Right atrium auricular region (tissue), 2 donors: ENCODE measurements around the gene CDK10. TPM values are rescaled to one million over a fixed set of nuclear protein-coding genes. Genes with fewer than 3 reads are reported as not detected.

Source experiments
- DNase-seq: peaks from one replicate; pipeline ENCODE4 v3.0.0-alpha.2; 2019; ENCODE audit warnings: low spot score
- H3K27ac ChIP-seq, 2 donors: fragments of 200-600 bp; sonication (generic); 1 replicate in 1 of 2; 2 replicates in 1 of 2; pipeline ENCODE4 v1.5.1; 2016 to 2019
- H3K27me3 ChIP-seq, 2 donors: fragments of 200-600 bp; sonication (generic); one replicate each; pipeline versions ENCODE4 v1.5.1 to v1.6.0; 2017 to 2019
- H3K36me3 ChIP-seq: fragments of 200-600 bp; sonication (generic); one replicate; pipeline ENCODE4 v1.5.1; 2016
- H3K4me1 ChIP-seq, 2 donors: fragments of 200-600 bp; sonication (generic); one replicate each; pipeline versions ENCODE4 v1.5.1 to v1.6.0; 2017 to 2019
- H3K4me3 ChIP-seq, 2 donors: fragments of 200-600 bp; sonication (generic); 1 replicate in 1 of 2; 2 replicates in 1 of 2; pipeline ENCODE4 v1.5.1; 2017 to 2019; ENCODE audit warnings: mild to moderate bottlenecking in 1 of 2, moderate library complexity in 1 of 2
- H3K9me3 ChIP-seq, 2 donors: fragments of 200-600 bp; sonication (generic); one replicate each; pipeline ENCODE4 v1.5.1; 2019
- total RNA-seq, 2 donors: library from RNA; depleted of rRNA; stranded (reverse); fragments of >200 nt; gene quantifications; one replicate each; pipeline ENCODE4 v1.1.0, GENCODE V29; 2016
- TF ChIP-seq, protein P1 (sequence below), 2 donors: fragments of 200-600 bp; sonication (generic); IDR thresholded peaks; one replicate each; pipeline ENCODE4 v1.5.1; 2019; ENCODE audit warnings: antibody characterized with exemption in 2 of 2

Gene CDK10
- total RNA-seq, 2 donors from 2014 or later = 13.8 to 20.2 TPM

DNA sequence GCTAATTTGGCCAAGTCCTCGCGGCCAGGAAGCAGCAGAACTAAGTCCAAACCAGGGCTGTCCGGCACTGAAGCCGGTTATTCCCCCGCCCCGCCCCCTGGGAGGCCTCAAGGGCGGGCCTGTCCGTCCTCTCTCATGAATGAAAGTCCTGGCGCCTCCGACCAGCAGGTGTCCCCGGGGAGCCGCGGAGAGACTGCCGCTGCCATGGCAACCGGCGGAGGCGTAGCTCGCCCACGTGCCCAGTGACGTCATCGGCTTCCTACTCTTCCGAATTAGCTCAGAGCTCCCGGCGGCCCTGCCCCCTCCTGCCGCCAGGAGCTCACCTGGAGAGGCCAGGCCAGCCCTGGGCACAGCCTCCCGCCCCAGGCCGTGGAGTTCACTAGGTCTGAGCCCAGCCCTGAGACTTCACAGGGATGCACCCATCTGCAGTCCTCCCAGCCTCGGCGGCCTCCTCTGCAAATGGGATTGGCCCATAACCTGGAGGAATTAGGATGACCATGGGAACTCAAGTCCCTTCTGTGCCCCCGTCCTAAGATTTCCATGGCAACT lies 13.7 kb downstream of the CDK10 start:
- Histone ChIP-seq H3K4me1 (peaks cover 0 to 26% of the 10 kb centered on the region in 2 donors), H3K27me3 (no peaks in the 10 kb centered on the region), H3K36me3 (no peaks in the 10 kb centered on the region), H3K4me3 (peak overlapping the region; percentile 72 to 74), H3K27ac (peak overlapping the region; percentile 86), H3K9me3 (no peaks in the 10 kb centered on the region)
- TF ChIP-seq, protein P1, sequence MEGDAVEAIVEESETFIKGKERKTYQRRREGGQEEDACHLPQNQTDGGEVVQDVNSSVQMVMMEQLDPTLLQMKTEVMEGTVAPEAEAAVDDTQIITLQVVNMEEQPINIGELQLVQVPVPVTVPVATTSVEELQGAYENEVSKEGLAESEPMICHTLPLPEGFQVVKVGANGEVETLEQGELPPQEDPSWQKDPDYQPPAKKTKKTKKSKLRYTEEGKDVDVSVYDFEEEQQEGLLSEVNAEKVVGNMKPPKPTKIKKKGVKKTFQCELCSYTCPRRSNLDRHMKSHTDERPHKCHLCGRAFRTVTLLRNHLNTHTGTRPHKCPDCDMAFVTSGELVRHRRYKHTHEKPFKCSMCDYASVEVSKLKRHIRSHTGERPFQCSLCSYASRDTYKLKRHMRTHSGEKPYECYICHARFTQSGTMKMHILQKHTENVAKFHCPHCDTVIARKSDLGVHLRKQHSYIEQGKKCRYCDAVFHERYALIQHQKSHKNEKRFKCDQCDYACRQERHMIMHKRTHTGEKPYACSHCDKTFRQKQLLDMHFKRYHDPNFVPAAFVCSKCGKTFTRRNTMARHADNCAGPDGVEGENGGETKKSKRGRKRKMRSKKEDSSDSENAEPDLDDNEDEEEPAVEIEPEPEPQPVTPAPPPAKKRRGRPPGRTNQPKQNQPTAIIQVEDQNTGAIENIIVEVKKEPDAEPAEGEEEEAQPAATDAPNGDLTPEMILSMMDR (IDR thresholded peaks at IDR 0.05) = peak; percentile 47 to 68
- peak; percentile 99 for DNase-seq

GRCh38 chr16:89700649-89701424 lies 14.3 kb downstream of the CDK10 start:
- no peaks in the 10 kb centered on the region for H3K27me3 ChIP-seq
- H3K4me3 ChIP-seq = peak overlapping the region; percentile 72 to 74
- no peak for DNase-seq
- no peaks in the 10 kb centered on the region for H3K9me3 ChIP-seq
- peaks cover 0 to 26% of the 10 kb centered on the region in 2 donors for H3K4me1 ChIP-seq
- TF ChIP-seq, protein P1 (IDR thresholded peaks at IDR 0.05) = peak in 1 of 2 donors; percentile 44
- no peaks in the 10 kb centered on the region for H3K36me3 ChIP-seq
- H3K27ac ChIP-seq = peak overlapping the region; percentile 86

DNA sequence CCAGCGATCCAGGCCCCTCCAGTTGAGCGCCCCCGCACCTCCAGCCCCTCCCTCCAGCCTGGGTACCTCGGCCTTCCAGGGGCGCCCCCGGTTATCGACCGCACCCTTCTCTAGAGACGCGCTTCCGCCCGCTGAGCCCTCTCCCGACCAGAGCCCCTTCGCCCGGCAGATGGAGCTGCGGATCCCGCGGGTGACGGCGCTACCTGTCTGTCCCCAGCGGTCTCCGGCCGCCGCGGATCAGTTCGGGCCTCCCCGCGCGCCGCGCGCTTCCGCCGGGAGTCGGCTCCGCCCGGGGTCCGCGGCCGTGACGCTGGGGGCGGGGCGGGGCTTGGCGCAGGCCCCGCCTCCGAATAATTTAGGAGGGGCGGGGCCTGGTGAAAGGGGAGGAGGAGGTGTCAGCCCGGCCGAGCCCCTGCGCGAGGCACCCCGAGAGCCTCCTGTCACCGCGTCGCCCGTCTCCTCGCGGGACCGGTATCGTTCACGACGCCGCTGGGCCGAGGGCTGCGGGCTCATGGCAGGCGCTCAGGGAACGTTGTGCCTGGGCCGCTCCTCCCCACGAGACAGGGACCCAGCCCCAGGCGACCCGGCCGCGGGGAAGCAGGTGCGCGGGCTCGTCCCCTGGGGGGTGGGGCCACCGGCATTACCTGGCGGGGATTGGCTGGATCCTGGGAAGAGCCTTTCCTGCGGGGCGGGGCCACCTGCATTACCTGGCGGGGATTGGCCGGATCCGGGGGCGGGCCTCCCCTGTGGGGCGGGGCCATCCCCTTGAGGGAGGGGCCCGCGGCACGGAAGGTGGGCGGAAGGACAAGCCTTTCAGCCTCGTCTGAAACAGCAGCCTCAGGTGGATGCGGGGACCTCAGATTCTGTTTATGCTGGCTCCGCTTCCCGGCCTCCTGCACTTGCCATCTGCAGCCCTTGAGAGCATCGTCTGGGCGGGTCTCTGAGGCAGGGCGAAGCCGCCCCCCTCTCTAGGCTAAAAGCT lies 15.2 kb downstream of the CDK10 start, which contains the start of gene SPATA2L:
Gene SPATA2L, minus strand, starts transcription at position 281 of the 982 bp plus-strand sequence. CDS start 473 bp downstream, outside the sequence.
- TF ChIP-seq, protein P1 (IDR thresholded peaks at IDR 0.05) = no peak
- Histone ChIP-seq H3K27ac (peak within 1 kb of the TSS; percentile 86), H3K27me3 (no peaks in the 10 kb centered on the region), H3K4me1 (peaks cover 0 to 34% of the 10 kb centered on the region in 2 donors), H3K9me3 (no peaks in the 10 kb centered on the region), H3K36me3 (no peaks in the 10 kb centered on the region), H3K4me3 (peak within 1 kb of the TSS; percentile 72 to 74)
- DNase-seq = peak; percentile 84

GRCh38 chr16:89704281-89704680 lies 17.8 kb downstream of the CDK10 start:
- Histone ChIP-seq H3K36me3 (no peaks in the 10 kb centered on the region), H3K27ac (no peak overlapping the region), H3K4me3 (no peak overlapping the region), H3K9me3 (no peaks in the 10 kb centered on the region), H3K27me3 (no peaks in the 10 kb centered on the region), H3K4me1 (peaks cover 0 to 35% of the 10 kb centered on the region in 2 donors)
- TF ChIP-seq, protein P1 (IDR thresholded peaks at IDR 0.05) = no peak
- no peak for DNase-seq

DNA sequence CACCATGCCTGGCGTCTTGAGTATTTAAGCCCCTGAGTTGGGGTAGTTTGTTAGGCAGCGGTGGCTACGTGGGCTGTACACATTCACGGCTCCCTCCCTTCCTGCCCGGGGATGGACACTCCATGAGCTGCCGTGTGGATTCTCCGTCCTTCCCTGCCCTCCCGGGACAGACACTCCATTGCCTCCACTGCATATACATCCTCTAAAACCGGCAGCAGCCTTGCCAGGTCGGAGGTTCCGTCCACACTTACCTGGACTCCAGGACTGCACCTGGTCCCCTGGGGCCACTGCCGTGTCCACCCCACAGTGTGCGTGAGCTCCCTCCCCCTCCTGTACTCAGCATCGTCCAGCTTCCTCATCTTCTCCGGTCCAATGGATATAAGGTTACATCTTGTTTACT lies 18.5 kb downstream of the CDK10 start:
- Histone ChIP-seq H3K4me1 (peaks cover 0 to 29% of the 10 kb centered on the region in 2 donors), H3K4me3 (no peak overlapping the region), H3K36me3 (no peaks in the 10 kb centered on the region), H3K9me3 (no peaks in the 10 kb centered on the region), H3K27me3 (no peaks in the 10 kb centered on the region), H3K27ac (no peak overlapping the region)
- DNase-seq = no peak
- TF ChIP-seq, protein P1 (IDR thresholded peaks at IDR 0.05) = no peak
